ENCODE results near the gene AKAP9.
"Not testable (repeated sequence)": the region's sequence is repeated elsewhere in the genome, so short reads cannot be mapped to it uniquely, and the experiment has no call there.

AKAP9 gene

DNA sequence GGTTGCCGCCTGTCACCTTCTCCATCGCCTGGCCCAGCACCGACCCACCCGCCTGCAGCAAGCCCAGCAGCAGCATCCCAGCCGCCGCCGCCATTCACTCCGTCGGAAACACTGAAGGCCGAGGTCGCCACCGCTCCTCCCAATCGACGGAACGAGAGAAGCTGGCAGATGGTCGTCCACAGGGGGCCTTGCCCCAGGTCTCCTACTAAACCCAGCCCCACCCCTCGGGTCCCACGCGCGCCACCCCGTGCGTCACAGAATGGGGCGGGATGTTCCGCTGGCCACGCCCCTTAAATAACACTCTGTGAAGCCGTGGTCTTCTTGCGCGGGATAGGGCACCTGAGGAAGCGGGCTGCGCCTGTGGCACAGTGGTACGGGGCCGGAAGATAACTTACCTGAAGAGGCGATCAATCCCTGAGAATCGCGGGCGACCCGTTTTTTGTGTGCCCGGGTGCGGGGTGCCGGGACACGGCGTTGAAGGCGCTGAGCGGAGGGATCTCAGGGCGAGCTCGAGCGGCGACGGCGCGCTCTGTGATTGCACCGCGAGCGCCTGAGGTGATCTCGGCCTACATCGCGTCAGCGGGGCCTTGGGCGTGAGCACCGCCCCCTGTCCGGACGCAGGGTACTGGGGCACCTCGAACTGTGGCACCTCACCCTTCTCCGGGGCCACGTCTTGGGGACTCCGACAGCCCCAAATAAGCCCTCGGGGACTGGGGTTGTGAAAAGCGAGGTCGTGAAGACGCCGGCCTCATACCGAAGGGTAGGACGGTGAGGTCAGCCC is 193.8 kb downstream of the AKAP9 start, which contains the start of gene CYP51A1:
CYP51A1 (minus strand) TSS at position 207 of the 781 bp plus-strand sequence; CDS start at position 94, 113 bp downstream.
- peak; percentile 96 for DNase-seq (ENCODE audit: low spot score)

- no peak for DNase-seq (ENCODE audit: low spot score)
These were observed 194.6 kb downstream of the AKAP9 start for GRCh38 chr7:92135052-92135889.

- no peak for DNase-seq (ENCODE audit: low spot score)
These were observed 196.9 kb downstream of the AKAP9 start for GRCh38 chr7:92137557-92137956.

- DNase-seq (ENCODE audit: low spot score), result no peak
These were observed 200.5 kb downstream of the AKAP9 start for GRCh38 chr7:92141161-92141560.

- DNase-seq (ENCODE audit: low spot score), result not testable (repeated sequence)
These were observed 202.1 kb downstream of the AKAP9 start for GRCh38 chr7:92142791-92143190.

GRCh38 chr7:92143192-92143880 is 202.7 kb downstream of the AKAP9 start:
- DNase-seq (ENCODE audit: low spot score), result not testable (repeated sequence)

- no peak for DNase-seq (ENCODE audit: low spot score)
These were observed 209.1 kb downstream of the AKAP9 start for GRCh38 chr7:92149736-92150239.

DNA sequence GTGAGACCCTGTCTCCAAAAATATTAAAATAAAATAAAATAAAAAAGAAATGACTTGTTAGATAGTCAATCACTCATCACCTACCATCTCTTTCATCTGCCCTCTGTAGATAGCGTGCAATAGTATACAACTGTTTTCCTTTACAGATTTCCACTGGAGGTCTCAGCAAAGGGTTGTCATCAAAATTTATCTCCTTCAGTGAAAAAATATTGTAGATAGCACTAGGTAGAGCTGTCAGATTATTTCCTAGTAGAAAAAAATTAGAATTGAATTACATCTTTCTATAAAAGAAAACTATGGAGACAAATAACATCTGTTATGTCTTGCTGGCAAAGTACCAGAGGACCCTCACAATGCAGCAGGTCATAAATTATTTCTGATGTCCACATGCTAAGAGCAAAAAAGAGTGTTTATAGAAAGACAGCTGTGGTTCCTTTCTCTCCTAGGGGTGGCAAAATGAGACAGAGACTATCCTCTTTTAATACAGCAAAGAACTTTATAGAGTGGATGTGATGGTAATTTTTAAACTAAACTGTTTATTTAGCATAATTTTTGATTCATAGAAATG is 209.9 kb downstream of the AKAP9 start:
- DNase-seq (ENCODE audit: low spot score), result no peak

GRCh38 chr7:92155108-92155739 is 214.6 kb downstream of the AKAP9 start:
- DNase-seq (ENCODE audit: low spot score), result no peak

DNA sequence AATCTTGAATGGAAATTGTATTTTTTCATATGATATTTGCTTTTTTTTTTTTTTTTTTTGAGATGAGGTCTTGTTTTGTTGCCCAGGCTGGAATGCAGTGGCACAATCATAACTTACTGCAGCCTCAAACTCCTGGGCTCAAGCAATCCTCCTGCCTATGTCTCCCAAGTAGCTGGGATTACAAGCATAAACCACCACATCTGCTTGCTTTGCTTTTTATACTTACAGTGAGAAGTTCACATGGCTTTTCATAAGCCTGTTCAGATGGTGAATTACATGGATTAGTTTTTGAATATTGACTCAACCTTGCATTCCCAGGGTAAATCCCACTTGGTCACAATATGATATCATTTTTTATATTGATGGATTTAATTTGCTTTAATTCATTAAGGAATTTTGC is 216.3 kb downstream of the AKAP9 start:
- DNase-seq (ENCODE audit: low spot score), result no peak

GRCh38 chr7:92158660-92159575 is 218.3 kb downstream of the AKAP9 start:
- DNase-seq (ENCODE audit: low spot score), result no peak
